ENCODE data around the gene MRPL21. TPM values are rescaled to one million over a fixed set of nuclear protein-coding genes. Genes with fewer than 3 reads are reported as not detected.

Gene MRPL21
- total and polyA plus RNA-seq, 2 experiments from 2014 or later, result 22.6 to 122 TPM

DNA sequence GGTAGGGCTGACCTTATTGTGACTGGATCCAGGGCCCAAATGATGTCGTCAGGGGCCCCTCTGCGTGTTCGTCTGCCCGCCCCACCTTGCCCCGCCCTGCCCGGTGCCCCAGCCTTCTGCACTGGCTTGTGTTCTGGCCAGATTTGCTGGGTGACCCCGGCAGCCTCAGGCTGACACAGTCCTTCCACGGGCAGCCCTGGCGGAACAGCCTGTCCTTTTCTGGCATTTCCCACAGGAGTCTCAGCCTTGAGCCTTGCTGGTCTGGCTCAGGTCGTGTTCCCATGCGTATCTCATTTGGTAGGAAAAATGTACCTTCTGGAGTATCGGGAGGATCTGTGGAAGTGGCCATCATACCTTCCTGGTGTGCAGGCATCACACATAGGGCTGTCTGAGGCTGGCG is 31.0 kb upstream of the MRPL21 start:
- Histone ChIP-seq H3K4me1 (ENCODE audit: insufficient read depth) (no peaks in the 10 kb centered on the region), H3K4me2 (ENCODE audit: unreplicated experiment) (no peak overlapping the region), H4K20me1 (ENCODE audit: insufficient read depth) (no peaks in the 10 kb centered on the region), H3K79me2 (ENCODE audit: insufficient read depth) (no peaks in the 10 kb centered on the region), H3K9me2 (ENCODE audit: insufficient read depth) (no peaks in the 10 kb centered on the region), H3K9me3 (ENCODE audit: low read depth) (no peaks in the 10 kb centered on the region), H3K4me3 (no peak overlapping the region), H2AFZ (no peak overlapping the region), H3K9ac (no peak overlapping the region), H3K36me3 (ENCODE audit: low read depth) (no peaks in the 10 kb centered on the region; the same call in 1 of the 2 replicates), H3F3A (ENCODE audit: insufficient read depth) (no peaks in the 10 kb centered on the region), H3K27ac (no peak overlapping the region), H3K27me3 (replicated peaks; ENCODE audit: insufficient read depth) (no peaks in the 10 kb centered on the region)
- DNase-seq, result no peak
- TF ChIP-seq EZH2phosphoT487 (IDR thresholded peaks at IDR 0.05; ENCODE audit: insufficient read depth, low read depth), result no peak
- TF ChIP-seq EZH2 (IDR thresholded peaks at IDR 0.05; ENCODE audit: insufficient read depth, poor library complexity, severe bottlenecking), result no peak
- in situ Hi-C loops (cut with MboI), result no loop called here
- WGBS, 2 experiments (ENCODE audit: low coverage in 1 of 2, low lambda C conversion rate in 2 of 2, missing lambda C conversion rate in 2 of 2), result 74 to 80% methylated on average over 12 to 13 of the region's 13 CpGs

DNA sequence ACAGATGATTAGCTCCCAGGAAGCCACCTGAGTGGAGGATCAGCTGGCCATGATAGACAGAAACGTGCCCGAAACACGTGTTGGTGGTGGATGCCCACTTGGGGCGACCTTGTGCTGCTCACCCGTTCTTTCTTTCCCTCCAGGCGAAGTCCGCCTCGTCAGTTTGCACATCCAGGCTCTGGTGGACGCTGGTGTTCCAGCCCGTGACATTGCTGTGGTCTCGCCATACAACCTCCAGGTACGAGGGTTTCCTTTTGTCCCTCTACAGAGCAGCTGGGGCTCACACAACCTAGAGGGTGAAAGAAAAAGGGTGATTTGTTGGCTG is 30.7 kb upstream of the MRPL21 start:
- Histone ChIP-seq H4K20me1 (ENCODE audit: insufficient read depth) (no peaks in the 10 kb centered on the region), H3K27me3 (replicated peaks; ENCODE audit: insufficient read depth) (no peaks in the 10 kb centered on the region), H3F3A (ENCODE audit: insufficient read depth) (no peaks in the 10 kb centered on the region), H3K4me3 (no peak overlapping the region), H3K79me2 (ENCODE audit: insufficient read depth) (no peaks in the 10 kb centered on the region), H3K9me2 (ENCODE audit: insufficient read depth) (no peaks in the 10 kb centered on the region), H3K9ac (no peak overlapping the region), H3K9me3 (ENCODE audit: low read depth) (no peaks in the 10 kb centered on the region), H2AFZ (no peak overlapping the region), H3K36me3 (ENCODE audit: low read depth) (no peaks in the 10 kb centered on the region; the same call in 1 of the 2 replicates), H3K4me1 (ENCODE audit: insufficient read depth) (no peaks in the 10 kb centered on the region), H3K27ac (no peak overlapping the region), H3K4me2 (ENCODE audit: unreplicated experiment) (no peak overlapping the region)
- TF ChIP-seq EZH2 (IDR thresholded peaks at IDR 0.05; ENCODE audit: insufficient read depth, poor library complexity, severe bottlenecking) (no peak), EZH2phosphoT487 (IDR thresholded peaks at IDR 0.05; ENCODE audit: insufficient read depth, low read depth) (no peak)
- in situ Hi-C loops (cut with MboI), result no loop called here
- 91 to 94% methylated on average over 12 of the region's 12 CpGs for WGBS, 2 experiments (ENCODE audit: low coverage in 1 of 2, low lambda C conversion rate in 2 of 2, missing lambda C conversion rate in 2 of 2)
- DNase-seq, result no peak

DNA sequence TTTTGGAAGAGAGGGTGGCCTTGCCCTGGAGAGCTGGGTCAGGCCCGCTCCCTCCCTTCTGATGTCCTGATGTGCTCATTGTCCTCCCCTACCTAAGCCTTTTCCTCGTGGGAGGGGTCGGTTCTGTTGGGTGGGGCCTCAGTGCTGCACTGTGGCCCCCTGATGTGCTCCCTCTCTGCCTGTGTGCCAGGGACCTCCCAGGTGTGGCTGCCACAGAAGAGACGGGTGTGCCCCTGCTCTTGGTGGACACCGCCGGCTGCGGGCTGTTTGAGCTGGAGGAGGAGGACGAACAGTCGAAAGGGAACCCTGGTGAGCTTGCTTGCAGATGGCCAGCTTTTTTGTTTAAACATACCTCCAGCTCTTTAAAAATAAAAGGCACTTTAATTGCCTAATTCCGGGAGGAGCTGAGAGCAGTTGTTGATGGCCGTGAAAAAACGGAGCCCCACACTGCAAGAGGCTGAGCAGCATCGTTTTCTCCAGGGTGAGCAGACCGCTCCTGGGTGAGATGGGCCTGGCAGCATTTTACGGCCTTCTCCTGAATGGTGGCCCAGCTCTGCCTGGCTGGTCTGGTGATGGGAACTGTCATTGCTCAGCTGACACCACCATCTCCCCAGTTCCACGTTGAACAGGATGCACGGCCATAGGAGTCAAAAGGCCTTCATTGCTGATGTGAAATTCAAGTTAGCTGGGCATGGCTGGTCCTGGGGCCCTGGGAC is 30.1 kb upstream of the MRPL21 start:
- WGBS, 2 experiments (ENCODE audit: low coverage in 1 of 2, low lambda C conversion rate in 2 of 2, missing lambda C conversion rate in 2 of 2), result 84 to 86% methylated on average over 14 to 17 of the region's 17 CpGs
- no peak for DNase-seq
- no peaks in the 10 kb centered on the region for H3K27me3 ChIP-seq (replicated peaks; ENCODE audit: insufficient read depth)
- no peaks in the 10 kb centered on the region for H3K79me2 ChIP-seq (ENCODE audit: insufficient read depth)
- no peaks in the 10 kb centered on the region for H3K9me2 ChIP-seq (ENCODE audit: insufficient read depth)
- H3K4me3 ChIP-seq, result no peak overlapping the region
- H4K20me1 ChIP-seq (ENCODE audit: insufficient read depth), result no peaks in the 10 kb centered on the region
- no peaks in the 10 kb centered on the region for H3K9me3 ChIP-seq (ENCODE audit: low read depth)
- H3K4me2 ChIP-seq (ENCODE audit: unreplicated experiment), result no peak overlapping the region
- TF ChIP-seq EZH2phosphoT487 (IDR thresholded peaks at IDR 0.05; ENCODE audit: insufficient read depth, low read depth) (no peak), EZH2 (IDR thresholded peaks at IDR 0.05; ENCODE audit: insufficient read depth, poor library complexity, severe bottlenecking) (no peak)
- H3F3A ChIP-seq (ENCODE audit: insufficient read depth), result no peaks in the 10 kb centered on the region
- in situ Hi-C loops (cut with MboI), result no loop called here
- H3K36me3 ChIP-seq (ENCODE audit: low read depth), result no peaks in the 10 kb centered on the region; the same call in 1 of the 2 replicates
- H2AFZ ChIP-seq, result no peak overlapping the region
- no peaks in the 10 kb centered on the region for H3K4me1 ChIP-seq (ENCODE audit: insufficient read depth)
- no peak overlapping the region for H3K9ac ChIP-seq
- no peak overlapping the region for H3K27ac ChIP-seq

DNA sequence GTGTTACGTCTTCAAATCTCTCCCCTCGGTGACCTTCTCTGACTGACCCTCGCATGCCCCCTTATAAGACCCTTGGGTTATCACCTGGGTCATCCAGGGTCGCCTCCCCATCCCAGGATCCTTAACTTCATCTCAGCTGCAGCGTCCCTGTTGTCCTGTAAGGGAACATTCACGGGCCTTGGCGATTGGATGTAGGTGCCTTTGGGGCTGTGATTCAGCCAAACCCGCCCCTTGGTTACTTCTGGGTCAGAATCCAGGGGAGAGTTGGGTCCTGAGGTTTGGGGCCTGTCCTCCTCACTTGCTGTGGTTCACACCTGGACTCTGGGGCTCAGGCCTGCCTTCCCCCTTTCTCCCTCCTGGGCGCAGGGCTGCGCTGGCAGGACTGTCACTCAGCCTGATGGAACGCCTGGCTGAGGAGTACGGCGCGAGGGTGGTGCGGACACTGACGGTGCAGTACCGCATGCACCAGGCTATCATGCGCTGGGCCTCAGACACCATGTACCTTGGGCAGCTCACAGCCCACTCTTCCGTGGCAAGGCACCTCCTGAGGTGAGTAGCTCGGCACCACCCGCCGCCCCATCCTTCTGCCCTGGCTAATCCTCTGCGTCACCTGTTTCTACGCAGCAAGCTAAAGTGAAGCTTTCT is 29.4 kb upstream of the MRPL21 start:
- TF ChIP-seq EZH2phosphoT487 (IDR thresholded peaks at IDR 0.05; ENCODE audit: insufficient read depth, low read depth), result no peak
- no peak for TF ChIP-seq EZH2 (IDR thresholded peaks at IDR 0.05; ENCODE audit: insufficient read depth, poor library complexity, severe bottlenecking)
- no peak overlapping the region for H3K4me2 ChIP-seq (ENCODE audit: unreplicated experiment)
- no peak overlapping the region for H3K4me3 ChIP-seq
- in situ Hi-C loops (cut with MboI), result no loop called here
- H3K9ac ChIP-seq, result no peak overlapping the region
- H3K9me3 ChIP-seq (ENCODE audit: low read depth), result no peaks in the 10 kb centered on the region
- no peaks in the 10 kb centered on the region for H3K27me3 ChIP-seq (replicated peaks; ENCODE audit: insufficient read depth)
- no peaks in the 10 kb centered on the region for H4K20me1 ChIP-seq (ENCODE audit: insufficient read depth)
- WGBS, 2 experiments (ENCODE audit: low coverage in 1 of 2, low lambda C conversion rate in 2 of 2, missing lambda C conversion rate in 2 of 2), result 96% methylated on average over 24 of the region's 24 CpGs
- no peaks in the 10 kb centered on the region for H3K9me2 ChIP-seq (ENCODE audit: insufficient read depth)
- H3K36me3 ChIP-seq (ENCODE audit: low read depth), result no peaks in the 10 kb centered on the region; the same call in 1 of the 2 replicates
- no peaks in the 10 kb centered on the region for H3K79me2 ChIP-seq (ENCODE audit: insufficient read depth)
- no peak overlapping the region for H2AFZ ChIP-seq
- no peaks in the 10 kb centered on the region for H3F3A ChIP-seq (ENCODE audit: insufficient read depth)
- H3K27ac ChIP-seq, result no peak overlapping the region
- no peak for DNase-seq
- no peaks in the 10 kb centered on the region for H3K4me1 ChIP-seq (ENCODE audit: insufficient read depth)

Measured in GM23248 (cell line).